GM18508 (cell line): ENCODE results near the gene MGLL.

Experiments used
- ATAC-seq: cut with Tn5 transposase; IDR thresholded peaks from one replicate; pipeline ENCODE4 v1.9.1; 2021; ENCODE audit warnings: moderate number of reproducible peaks; ENCODE audit not compliant: insufficient read depth, unreplicated experiment

The MGLL gene

DNA sequence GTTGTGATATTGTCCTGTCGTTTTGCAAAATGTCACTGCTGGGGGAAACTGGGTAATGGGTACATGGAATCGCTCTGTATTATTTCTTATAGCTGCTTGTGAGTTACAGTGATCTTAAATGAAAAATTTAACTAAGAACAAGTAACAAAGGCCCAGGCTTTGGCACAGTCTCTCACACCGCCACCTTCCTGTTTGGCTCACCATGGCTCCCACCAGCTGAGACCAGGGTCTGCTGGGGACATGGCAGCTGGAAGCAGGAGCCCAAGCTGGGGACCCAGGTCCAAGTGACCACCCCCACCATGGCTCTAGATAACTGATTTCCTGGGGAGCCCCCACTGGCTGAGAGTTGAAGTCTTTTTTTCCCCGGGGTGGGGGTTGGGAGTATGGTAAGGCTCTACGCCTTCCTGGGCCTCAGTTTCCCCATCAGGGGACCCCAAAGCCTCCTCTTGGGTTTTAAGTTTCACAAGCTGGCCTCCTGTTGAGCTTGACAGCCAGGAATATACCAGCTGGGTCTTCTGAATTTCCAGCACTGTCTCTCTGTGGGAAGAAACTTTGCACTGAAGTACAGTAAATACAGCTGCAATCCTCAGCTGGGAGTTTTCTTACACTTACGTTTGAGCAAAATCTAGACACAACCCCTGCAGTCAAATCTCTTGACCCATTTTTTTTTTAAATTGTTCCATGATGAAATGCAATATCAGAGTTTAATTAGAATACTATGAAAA lies 123.5 kb downstream of the MGLL start:
- no peak for ATAC-seq

DNA sequence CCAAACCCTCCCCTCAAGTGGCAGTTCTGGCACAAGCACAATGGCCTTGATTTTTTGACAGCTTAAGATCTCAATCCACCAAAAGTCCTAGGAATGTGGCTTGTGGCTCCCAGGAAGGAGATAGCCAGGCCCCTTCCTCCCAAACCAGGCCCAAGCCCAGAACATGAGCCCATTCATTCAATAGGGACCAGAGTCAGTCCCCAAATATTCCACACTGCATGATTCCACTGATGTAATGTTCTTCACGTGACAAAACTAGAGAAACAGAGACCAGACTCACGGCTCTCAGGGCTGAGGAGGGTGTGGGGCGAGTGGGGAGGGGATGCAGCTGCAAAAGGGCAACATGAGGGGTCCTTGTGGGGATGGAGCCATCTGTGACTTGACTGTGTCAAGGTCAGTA lies 124.0 kb downstream of the MGLL start:
- ATAC-seq = no peak

DNA sequence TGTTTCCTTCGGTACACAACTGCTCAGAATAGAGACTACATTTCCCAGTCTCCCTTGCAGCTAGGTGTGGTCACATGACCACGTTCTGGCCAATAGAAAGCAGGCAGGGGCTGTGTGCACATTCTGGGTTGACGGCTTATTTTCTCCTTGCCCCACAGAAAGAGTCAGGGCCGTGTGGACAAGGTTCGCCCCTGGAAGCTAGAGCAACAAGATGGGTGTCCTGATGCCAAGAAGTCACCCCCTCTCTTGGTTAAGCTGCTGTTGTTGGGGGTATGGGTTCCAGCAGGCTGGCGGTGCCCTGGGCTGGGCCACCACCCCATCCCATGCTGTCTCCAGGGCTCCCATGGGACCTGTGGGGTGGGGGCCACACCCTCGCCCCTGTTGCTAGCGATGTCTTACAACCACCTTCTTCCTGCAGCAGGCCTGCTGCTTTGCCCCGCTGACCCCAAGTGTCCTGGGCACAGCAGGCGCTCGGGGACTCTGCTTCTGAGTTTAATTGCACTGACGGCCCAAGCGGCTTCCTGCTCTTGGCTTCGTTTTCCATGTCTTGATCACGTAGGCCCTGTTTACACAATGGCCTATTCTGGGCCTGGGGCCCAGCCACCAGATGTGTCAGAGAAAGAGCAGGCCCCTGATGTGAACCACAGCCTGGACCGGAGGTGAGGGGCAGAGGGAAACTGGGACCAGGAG lies 124.6 kb downstream of the MGLL start:
- ATAC-seq = no peak

DNA sequence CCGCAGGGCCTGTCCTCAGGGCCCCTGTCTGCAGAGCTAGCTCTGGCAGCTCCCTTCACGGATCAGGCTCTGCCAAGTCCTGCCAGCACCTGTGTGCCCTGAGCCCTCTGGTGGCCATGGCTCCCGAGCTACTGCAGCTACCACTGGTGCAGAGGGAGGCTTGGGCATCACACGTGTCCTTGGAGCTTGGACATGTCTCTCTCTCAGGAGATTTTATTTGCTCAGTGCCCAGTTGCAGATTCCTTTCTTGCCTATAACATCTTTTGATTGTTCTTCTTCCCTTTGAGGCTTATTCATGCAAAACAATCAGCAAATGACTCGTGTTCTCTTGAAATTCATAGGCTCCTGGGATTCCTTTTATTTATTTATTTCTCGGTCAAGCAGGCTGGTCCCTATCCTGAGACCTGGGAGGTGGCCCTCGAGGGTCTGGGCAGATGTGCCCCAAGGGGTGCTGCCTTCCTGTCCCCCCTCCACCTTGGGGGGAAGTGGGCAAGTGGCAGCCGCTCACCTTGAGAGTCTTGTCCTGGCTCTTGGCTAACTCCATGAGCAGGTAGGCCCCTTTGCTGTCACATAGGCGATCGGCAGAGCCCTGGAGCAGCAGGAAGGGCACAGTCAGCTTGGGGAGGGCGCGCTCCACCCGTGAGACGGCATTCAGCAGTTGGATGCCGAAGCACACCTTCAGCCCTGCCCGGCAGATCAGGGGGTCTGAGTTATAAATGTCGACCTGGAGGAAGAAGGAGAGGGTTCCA lies 127.7 kb downstream of the MGLL start:
- no peak for ATAC-seq

DNA sequence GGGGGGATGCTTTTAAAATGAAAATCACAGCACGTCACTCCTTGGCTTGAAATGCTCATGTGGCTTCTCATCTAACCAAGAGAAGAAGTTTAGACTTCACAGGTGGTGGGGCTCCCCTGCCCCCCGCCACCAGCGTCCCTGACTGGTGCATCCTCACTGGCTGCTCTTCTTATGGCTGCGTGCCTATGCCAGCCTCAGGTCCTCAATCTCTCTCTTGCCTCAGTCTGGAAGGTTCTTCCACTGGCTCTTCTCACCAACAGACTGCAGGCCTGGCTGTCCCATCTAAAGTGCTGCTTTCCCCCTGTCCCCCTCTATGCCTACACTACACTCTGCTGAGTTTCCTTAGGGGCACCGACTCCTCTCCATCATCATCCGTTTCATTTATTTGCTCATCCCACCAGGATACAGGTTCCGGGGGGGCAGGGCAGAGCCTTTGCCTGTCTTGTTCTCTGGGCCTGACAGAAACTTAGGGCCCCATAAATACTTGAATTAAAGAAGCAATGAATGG lies 128.9 kb downstream of the MGLL start:
- ATAC-seq = no peak

DNA sequence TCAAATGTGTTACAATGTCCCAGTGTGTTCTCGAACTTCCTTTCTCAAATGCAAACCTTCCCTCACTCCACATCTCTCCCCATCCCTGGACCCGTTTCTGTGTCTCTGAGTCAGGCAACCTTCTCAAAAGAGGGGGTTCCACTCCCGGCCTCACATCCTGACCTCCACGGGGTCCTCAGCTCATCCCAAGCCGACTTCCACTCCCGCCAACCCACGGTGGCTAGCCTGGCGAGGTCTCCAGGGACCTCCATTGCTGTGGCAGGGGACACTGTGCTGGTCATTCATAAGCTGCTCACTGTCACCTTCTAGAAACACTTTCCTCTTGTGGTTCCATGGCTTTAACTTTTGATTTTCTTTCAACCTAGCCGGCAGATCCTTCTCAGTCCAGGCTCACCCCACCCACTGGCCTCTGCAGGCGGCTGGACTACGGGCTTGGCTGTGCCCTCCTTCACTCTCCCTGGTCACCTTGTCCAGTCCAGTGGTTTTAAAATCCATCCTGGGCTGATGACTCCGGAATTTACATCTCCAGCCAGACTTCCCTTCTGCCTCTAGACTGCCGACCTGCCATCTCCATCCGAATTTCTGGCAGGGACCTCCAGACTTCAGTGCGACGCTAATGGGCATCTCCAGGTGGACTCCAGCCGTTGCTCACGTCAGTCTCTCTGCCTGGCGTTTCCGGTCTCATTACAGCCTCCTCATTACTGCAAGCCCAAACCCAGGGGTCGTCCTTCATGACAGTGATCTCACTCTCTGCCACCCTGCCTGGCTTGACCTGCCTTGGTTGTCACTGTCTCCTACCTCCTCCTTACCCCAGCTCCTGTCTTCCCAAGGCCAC lies 129.6 kb downstream of the MGLL start:
- no peak for ATAC-seq

DNA sequence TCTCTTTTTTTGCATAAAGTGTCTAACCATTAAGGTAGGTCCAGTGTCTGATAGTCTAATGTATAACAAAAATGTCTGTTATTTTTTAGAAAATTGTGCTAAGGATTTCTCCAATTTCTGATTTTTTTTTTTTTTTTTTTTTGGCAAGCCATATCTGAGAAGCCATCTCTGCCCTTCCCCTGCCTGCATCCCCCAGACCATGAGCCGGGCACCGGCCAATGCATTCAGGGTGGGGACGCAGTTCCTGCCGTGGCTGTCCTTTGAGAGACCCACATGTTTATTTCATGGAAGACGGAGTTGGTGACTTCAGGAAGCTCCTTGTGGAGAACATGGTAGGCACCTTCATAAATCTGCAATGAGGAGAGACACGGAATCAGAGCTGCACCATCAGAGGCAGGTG lies 130.3 kb downstream of the MGLL start:
- no peak for ATAC-seq

DNA sequence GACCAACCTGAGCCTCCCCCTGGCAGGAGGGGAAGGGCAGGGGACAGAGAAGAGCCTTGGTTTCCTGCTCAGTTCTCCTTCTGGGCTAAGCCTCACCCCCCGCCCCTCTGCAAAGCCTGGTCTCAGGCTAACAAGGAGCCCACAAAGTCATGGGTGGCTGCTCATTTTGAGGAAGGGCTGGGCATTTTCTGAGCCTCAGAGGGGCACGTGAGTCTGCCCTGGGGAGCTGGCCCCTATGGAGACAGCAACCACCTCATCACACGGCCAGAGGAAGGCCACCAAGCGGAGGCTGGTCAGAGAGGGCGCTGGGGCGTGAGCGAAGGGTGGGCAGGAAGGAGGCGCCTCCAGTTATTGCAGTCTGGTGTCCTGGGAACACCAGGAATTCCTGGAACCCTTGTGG lies 130.8 kb downstream of the MGLL start:
- ATAC-seq = no peak

DNA sequence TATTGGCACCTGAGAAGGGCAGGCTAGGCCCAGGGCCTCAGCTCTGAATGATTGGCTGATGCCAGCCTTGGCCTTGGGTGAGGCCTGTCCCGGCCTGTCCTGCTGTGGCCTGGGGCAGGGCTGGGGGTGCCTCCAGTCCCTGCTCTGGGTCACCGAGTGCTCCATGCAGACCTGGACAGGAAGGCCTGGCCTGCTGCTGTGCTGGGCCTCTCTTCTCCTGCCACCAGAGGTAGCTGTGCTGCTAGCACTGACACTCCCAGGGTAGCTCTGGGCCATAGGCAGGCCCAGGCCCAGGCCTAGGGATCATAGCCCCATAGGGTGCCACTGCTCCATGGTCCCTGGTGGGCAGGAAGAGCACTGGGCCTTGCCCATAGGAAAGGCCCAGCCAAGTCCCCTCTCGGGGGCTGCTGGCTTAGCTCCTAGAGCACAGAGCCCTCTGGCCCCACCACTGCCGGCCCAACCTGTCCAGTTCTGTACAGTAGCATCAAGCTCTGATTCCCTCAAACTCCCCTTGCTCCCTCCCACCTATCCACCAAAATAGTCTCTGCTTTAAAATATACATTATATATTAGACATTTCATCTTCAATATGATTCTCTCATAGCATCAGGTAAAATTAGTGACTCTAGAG lies 131.4 kb downstream of the MGLL start:
- ATAC-seq = no peak

DNA sequence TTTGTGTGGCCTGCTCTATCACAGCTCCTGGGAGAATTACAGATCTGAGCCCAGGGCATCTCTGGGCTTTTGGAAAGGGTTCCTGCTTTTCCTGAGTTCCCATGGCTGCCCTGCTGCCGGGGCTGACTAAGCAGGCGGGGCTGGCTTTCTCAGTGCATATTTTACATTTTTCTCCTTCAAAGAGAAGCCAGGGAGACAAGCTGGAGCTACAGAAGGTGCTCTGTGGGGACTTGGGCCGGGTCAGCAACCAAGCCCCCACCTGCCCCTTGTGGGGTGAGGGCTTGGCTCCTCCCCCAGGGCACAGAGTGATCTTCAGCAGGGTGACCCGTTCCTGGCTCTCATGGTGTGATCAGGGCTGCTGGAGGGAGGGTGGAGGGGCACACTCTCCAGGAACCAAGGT lies 132.2 kb downstream of the MGLL start:
- no peak for ATAC-seq

DNA sequence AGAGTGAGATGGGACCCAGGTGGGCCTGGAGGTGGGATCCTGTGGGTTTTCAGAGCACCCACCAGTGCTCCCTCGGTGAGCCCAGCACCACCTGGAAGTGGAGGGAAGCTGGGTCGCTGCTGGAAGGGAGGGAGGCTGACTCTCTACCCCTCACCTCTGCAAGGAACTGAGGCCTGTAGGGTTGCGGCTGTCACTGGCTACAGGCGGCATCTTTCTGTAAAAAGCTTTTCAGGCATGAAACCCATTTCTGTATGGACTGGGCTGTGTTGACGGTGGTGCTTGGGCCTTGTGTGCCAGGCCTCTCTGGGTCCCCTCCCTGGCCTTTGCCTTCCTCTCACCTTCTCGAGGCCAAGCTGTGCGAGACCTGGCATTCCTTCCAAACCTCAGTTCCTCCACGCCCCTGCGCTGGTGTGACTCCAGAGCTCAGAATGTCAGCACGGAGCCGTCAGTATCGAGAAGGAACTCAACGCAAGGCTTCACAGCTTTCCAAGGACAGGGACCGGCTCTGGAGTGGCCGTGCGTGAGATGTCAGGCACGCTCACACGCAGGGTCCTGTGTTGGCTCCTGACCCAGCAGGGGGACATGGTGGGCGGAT lies 133.0 kb downstream of the MGLL start:
- no peak for ATAC-seq

DNA sequence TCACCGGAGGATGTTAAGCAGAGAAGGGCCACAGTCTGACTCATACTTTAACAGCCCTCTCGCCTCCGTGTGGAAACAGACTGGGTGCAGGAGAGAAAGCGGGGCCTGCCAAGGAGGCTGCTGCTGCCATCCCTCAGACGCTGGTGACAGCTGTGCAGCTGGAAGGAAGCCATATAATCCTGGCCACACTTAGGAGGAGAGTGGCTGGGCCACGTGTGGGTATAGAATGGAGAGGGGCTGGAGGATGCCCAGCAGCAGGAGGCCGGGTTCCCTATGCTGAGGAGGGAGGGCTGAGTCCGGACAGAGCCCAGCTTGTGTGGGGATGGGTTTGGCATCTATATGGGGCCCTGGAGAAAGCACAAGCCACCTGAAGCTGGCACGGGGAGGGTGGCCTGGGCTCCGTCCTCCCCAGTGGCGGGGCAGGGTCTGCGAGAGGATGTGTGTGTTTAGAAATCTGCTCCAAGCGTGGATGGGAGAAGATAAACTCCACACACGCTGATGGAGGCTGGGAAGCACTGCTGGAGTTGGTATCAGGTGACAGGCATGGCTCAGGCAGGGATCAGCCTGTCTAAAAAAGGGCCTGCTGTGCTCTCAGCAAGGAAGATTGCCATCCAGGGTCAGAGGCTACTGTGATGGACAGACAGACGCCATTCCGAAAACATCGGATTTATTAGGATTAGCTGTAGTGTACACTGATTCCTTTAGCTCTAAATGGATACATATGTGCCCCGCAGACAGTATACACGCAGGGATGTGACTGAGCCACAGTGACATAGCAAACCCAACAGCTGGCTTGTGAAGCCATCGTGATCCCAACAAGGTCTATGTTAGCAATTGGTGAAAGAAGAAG lies 133.7 kb downstream of the MGLL start:
- ATAC-seq = no peak

DNA sequence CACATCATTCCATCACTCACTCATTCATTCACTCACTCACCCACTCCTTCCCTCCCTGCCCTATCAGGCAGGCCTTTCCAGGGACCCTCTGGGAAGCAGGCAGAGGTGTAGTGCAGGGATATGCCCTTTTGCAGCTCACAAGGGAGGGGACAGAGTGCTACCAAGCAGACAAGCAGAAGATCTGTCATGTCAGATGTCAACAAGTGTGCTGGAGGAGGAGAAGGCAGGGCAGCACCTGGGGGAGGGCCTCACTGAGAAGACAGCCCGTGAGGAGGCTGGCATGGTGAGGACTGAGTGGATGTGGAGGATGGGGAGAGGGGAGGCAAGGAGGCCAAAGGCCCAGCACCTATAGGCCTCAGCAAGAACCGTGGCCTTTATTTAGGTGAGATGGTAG lies 134.3 kb downstream of the MGLL start:
- no peak for ATAC-seq

DNA sequence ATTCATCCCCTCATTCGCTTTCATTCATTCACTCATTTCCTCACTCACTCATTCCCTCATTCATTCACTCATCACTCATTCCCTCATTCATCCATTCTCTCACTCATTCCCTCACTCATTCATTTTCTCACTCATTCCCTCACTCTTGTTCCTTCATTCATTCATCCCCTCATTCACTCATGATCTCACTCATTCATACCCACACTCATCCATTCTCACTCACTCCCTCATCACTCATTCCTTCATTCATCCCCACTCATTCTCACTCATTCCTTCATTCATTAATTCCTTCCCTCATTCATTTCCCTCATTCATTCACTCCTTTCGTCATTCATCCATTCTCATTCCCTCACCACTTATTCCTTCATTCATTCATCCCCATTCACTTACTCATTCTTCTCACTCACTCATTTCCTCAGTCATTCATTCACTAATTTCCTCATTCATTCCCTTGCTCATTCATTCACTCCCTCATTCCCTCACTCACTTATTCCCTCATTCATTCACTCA lies 135.0 kb downstream of the MGLL start:
- ATAC-seq = no peak

DNA sequence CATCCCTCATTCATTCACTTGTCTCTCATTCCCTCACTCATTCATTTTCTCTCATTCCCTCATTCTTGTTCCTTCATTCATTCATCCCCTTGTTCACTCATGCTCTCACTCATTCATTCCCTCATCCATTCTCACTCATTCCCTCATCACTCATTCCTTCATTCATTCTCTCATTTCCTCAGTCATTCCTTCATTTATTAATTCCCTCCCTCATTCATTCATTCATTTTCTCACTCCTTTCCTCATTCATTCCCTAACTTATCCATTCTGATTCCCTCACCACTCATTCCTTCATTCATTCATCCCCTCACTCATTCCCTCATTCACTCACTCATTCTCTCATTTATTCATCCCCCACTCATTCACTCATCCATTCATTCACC lies 135.8 kb downstream of the MGLL start:
- no peak for ATAC-seq

DNA sequence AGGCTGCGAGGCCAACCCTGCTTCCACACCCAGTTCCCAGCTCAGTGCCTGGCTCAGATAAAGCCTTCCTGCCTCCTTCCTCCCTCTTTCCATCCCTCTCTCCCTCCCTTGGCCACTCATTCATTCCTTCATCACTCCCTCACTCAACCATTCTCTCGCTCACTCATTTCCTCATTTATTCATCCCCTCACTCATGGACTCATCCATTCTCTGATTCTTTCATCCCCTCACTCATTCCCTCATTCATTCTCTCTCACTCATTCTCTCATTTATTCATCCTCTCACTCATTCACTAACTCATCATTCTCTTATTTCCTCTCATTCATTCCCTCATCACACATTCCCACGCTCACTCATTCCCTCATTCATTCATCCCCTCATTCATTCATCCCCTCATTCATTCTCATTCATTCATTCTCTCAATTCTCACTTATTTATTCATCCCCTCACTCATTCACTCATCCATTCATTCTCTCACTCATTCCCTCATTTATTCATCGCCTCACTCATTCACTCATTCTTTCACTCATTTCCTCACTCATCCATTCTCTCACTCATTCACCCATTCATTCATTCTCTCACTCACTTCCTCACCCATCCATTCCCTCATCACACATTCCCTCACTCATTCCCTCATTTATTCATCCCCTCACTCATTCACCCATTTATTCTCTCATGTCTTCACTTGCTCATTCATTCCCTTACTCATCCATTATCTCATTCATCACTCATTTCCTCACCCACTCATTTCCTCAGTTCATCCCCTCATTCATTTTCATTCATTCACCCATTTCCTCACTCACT lies 136.4 kb downstream of the MGLL start:
- no peak for ATAC-seq

DNA sequence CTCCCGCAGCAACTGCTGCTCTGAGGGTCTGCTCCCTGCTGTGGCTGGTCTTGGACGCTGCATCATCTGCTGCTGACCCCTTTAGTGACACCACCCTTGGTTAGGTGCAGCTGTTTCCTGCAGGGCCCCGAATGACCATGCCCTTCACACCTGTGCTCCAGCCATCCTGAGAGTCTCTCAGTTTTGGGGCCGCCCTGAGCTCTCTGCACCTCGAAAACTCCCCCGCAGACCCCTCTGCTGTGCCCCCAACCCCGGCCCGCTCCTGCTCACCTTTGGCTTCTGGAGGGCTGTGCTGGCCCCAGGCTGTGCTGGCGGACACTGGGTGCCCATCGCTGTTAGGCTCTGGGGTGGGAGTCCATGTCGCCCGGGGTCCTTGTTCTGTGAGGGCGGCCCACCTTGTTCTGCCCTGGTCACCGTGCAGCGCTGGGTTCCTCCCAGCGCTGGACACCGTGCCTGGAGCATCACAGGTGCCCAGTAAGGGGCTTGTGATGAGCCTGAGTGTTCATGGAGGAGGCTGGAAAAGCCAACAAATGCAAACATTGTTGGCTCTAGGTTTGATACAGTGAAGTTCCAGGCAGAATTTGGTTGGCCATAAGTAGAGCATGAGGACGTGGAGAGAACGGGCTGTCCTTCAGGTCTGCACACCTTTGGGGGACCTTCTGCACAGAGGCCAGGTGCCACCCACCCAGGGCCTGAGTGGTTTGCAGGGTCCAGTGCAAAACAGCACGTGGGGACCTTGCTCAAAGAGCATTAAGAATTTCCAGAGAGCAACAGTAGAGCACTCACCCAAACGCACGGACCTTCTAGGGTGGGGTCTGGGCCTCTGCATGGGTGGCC lies 137.2 kb downstream of the MGLL start:
- ATAC-seq = no peak
